ENCODE results near the gene GOLGA6L10. TPM values are rescaled to one million over a fixed set of nuclear protein-coding genes. Genes with fewer than 3 reads are reported as not detected.

GOLGA6L10 gene
- total RNA-seq, 1 experiment from 2014 or later: 1.1 TPM

DNA sequence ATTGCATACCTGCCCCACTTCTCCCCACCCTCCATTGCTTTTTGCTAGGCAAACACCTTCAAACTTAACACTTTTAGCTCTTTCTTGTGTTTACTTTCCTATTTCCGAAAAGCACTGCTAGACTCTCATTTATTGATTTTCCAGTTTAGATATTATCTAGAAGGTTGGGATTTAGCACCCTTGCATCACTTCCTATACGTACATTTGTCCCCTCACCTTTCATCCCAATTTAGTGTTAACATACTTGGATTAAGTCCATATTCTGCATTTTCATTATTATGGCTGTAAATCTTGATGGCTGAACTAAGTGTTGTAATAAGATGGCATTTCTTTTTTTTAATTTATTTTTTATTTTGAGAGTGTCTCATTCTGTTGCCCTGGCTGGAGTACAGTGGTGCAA is 39.5 kb downstream of the GOLGA6L10 start:
- TF ChIP-seq, protein P1, sequence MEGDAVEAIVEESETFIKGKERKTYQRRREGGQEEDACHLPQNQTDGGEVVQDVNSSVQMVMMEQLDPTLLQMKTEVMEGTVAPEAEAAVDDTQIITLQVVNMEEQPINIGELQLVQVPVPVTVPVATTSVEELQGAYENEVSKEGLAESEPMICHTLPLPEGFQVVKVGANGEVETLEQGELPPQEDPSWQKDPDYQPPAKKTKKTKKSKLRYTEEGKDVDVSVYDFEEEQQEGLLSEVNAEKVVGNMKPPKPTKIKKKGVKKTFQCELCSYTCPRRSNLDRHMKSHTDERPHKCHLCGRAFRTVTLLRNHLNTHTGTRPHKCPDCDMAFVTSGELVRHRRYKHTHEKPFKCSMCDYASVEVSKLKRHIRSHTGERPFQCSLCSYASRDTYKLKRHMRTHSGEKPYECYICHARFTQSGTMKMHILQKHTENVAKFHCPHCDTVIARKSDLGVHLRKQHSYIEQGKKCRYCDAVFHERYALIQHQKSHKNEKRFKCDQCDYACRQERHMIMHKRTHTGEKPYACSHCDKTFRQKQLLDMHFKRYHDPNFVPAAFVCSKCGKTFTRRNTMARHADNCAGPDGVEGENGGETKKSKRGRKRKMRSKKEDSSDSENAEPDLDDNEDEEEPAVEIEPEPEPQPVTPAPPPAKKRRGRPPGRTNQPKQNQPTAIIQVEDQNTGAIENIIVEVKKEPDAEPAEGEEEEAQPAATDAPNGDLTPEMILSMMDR (conservative IDR thresholded peaks at IDR 0.05; ENCODE audit: low read depth, low read length): no peak
- TF ChIP-seq EZH2phosphoT487 (IDR thresholded peaks at IDR 0.05; ENCODE audit: borderline replicate concordance, low read length) (no peak), EZH2 (IDR thresholded peaks at IDR 0.05; ENCODE audit: low read length, unreplicated experiment) (no peak)

GRCh38 chr15:82307714-82308081 is 41.6 kb downstream of the GOLGA6L10 start:
- no peaks in the 10 kb centered on the region for H3K9me2 ChIP-seq (replicated peaks; ENCODE audit: low read length)
- H3K9ac ChIP-seq (ENCODE audit: low read length): no peak overlapping the region
- BruUV-seq (replicated peaks): no TSS peak
- no peak overlapping the region for H3K4me3 ChIP-seq (ENCODE audit: low read length)
- H3K27ac ChIP-seq (ENCODE audit: low read length): no peak overlapping the region
- H3F3A ChIP-seq (ENCODE audit: low read length, unreplicated experiment): no peaks in the 10 kb centered on the region
- DNase-seq (no peak), ATAC-seq (no peak)
- H4K20me1 ChIP-seq (ENCODE audit: low read length): no peaks in the 10 kb centered on the region
- no peaks in the 10 kb centered on the region for H3K27me3 ChIP-seq (ENCODE audit: low read length)
- ChIA-PET CTCF (no interaction called here), POLR2A (ENCODE audit: unreplicated experiment) (no interaction called here)
- intact Hi-C loops (cut with micrococcal nuclease): no loop called here
- H3K4me1 ChIP-seq (ENCODE audit: insufficient read depth, low read length): no peaks in the 10 kb centered on the region
- no peaks in the 10 kb centered on the region for H3K79me2 ChIP-seq (ENCODE audit: low read length)
- H2AFZ ChIP-seq (ENCODE audit: low read length): no peak overlapping the region
- H3K36me3 ChIP-seq (ENCODE audit: low read depth, low read length): no peaks in the 10 kb centered on the region
- H3K4me2 ChIP-seq (ENCODE audit: low read length): no peak overlapping the region
- no peaks in the 10 kb centered on the region for H3K9me3 ChIP-seq (ENCODE audit: low read length)
- TF ChIP-seq, protein P1 (conservative IDR thresholded peaks at IDR 0.05; ENCODE audit: low read depth, low read length): no peak
- TF ChIP-seq EZH2 (IDR thresholded peaks at IDR 0.05; ENCODE audit: low read length, unreplicated experiment) (no peak), EZH2phosphoT487 (IDR thresholded peaks at IDR 0.05; ENCODE audit: borderline replicate concordance, low read length) (no peak)

More for the DNA sequence above, 39.5 kb downstream of the GOLGA6L10 start:
- no peak overlapping the region for H3K4me3 ChIP-seq (ENCODE audit: low read length)
- intact Hi-C loops (cut with micrococcal nuclease): no loop called here
- H3K79me2 ChIP-seq (ENCODE audit: low read length): no peaks in the 10 kb centered on the region
- POLR2A ChIA-PET (ENCODE audit: unreplicated experiment): no interaction called here
- CTCF ChIA-PET: no interaction called here
- no peaks in the 10 kb centered on the region for H3K4me1 ChIP-seq (ENCODE audit: insufficient read depth, low read length)
- H3K9me3 ChIP-seq (ENCODE audit: low read length): no peaks in the 10 kb centered on the region
- no peaks in the 10 kb centered on the region for H4K20me1 ChIP-seq (ENCODE audit: low read length)
- no TSS peak for BruUV-seq (replicated peaks)
- H3K9ac ChIP-seq (ENCODE audit: low read length): no peak overlapping the region
- no peak overlapping the region for H3K4me2 ChIP-seq (ENCODE audit: low read length)
- H3K27ac ChIP-seq (ENCODE audit: low read length): no peak overlapping the region
- H3K27me3 ChIP-seq (ENCODE audit: low read length): no peaks in the 10 kb centered on the region
- H3K9me2 ChIP-seq (replicated peaks; ENCODE audit: low read length): no peaks in the 10 kb centered on the region
- H3K36me3 ChIP-seq (ENCODE audit: low read depth, low read length): no peaks in the 10 kb centered on the region
- ATAC-seq (no peak), DNase-seq (no peak)
- no peaks in the 10 kb centered on the region for H3F3A ChIP-seq (ENCODE audit: low read length, unreplicated experiment)
- no peak overlapping the region for H2AFZ ChIP-seq (ENCODE audit: low read length)

GRCh38 chr15:82306791-82307713 is 42.2 kb downstream of the GOLGA6L10 start:
- H3K4me2 ChIP-seq (ENCODE audit: low read length): no peak overlapping the region
- BruUV-seq (replicated peaks): no TSS peak
- no peak overlapping the region for H3K9ac ChIP-seq (ENCODE audit: low read length)
- no peaks in the 10 kb centered on the region for H3K9me3 ChIP-seq (ENCODE audit: low read length)
- TF ChIP-seq EZH2phosphoT487 (IDR thresholded peaks at IDR 0.05; ENCODE audit: borderline replicate concordance, low read length) (no peak), EZH2 (IDR thresholded peaks at IDR 0.05; ENCODE audit: low read length, unreplicated experiment) (no peak)
- TF ChIP-seq, protein P1 (conservative IDR thresholded peaks at IDR 0.05; ENCODE audit: low read depth, low read length): no peak
- no peaks in the 10 kb centered on the region for H4K20me1 ChIP-seq (ENCODE audit: low read length)
- no peaks in the 10 kb centered on the region for H3K79me2 ChIP-seq (ENCODE audit: low read length)
- POLR2A ChIA-PET (ENCODE audit: unreplicated experiment): no interaction called here
- CTCF ChIA-PET: no interaction called here
- DNase-seq (no peak), ATAC-seq (no peak)
- H2AFZ ChIP-seq (ENCODE audit: low read length): no peak overlapping the region
- H3K4me3 ChIP-seq (ENCODE audit: low read length): no peak overlapping the region
- no peaks in the 10 kb centered on the region for H3K9me2 ChIP-seq (replicated peaks; ENCODE audit: low read length)
- no peaks in the 10 kb centered on the region for H3K27me3 ChIP-seq (ENCODE audit: low read length)
- intact Hi-C loops (cut with micrococcal nuclease): no loop called here
- no peaks in the 10 kb centered on the region for H3K36me3 ChIP-seq (ENCODE audit: low read depth, low read length)
- H3K27ac ChIP-seq (ENCODE audit: low read length): no peak overlapping the region
- no peaks in the 10 kb centered on the region for H3F3A ChIP-seq (ENCODE audit: low read length, unreplicated experiment)
- H3K4me1 ChIP-seq (ENCODE audit: insufficient read depth, low read length): no peaks in the 10 kb centered on the region
